Fibroblast of skin of left quadriceps (primary cell): ENCODE results near the gene LHFPL3.

ENCODE experiments used
- DNase-seq, 2 experiments: peaks; one replicate each; pipeline ENCODE4 v3.0.0-alpha.2; 2013; ENCODE audit warnings: low read depth in 2 of 2

The LHFPL3 gene

GRCh38 chr7:104843198-104843597, 514.8 kb downstream of the LHFPL3 start:
- DNase-seq, result no peak

GRCh38 chr7:104845557-104845956, 517.2 kb downstream of the LHFPL3 start:
- DNase-seq, result no peak

- DNase-seq, result no peak
Measured at GRCh38 chr7:104846731-104847130, 518.3 kb downstream of the LHFPL3 start.

- peak; percentile 11 to 21 for DNase-seq
Measured at GRCh38 chr7:104848138-104848990, 520.0 kb downstream of the LHFPL3 start.

DNA sequence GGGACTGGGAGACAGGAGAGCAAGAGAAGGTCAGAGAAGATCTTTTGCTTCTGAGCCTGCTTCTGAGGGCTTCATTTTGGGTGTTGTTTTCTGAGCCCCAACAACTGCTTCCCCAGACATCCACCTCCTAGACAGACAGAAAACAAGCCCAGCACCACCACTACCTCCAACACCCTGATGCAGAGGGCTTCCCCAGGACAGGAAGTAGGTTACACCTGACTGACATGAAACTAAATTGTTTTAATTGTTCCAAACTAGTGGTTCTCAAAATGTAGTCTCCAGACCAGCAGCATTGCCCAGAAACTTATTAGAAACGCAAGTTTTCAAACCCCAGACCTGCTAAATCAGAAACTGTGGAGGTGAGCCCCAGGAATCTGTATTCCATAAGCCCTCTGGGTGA, 522.0 kb downstream of the LHFPL3 start:
- DNase-seq, result no peak

GRCh38 chr7:104851268-104851667, 522.9 kb downstream of the LHFPL3 start:
- DNase-seq, result no peak

- DNase-seq, result no peak
Measured at GRCh38 chr7:104852386-104852785, 524.0 kb downstream of the LHFPL3 start.

DNA sequence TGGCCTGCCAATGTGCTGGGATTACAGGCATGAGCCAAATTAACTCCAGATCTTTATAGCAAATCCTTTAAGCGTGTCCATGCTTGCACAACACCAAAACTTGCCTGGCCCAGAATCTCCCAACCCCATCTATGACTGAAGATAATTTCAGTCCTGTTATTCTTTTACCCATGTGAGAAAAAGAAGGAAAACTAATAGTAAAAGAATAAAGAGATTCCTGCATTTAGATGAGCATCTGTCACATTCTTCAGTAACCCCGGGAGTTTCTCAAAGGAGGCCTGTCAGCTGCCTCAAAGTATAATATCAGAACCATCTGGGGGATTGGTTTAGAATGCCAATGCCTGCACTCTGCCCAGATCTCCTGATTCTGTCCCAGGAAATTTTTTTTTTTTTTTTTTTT, 527.5 kb downstream of the LHFPL3 start:
- no peak for DNase-seq

- no peak for DNase-seq
Measured at GRCh38 chr7:104857458-104858425, 529.3 kb downstream of the LHFPL3 start.

DNA sequence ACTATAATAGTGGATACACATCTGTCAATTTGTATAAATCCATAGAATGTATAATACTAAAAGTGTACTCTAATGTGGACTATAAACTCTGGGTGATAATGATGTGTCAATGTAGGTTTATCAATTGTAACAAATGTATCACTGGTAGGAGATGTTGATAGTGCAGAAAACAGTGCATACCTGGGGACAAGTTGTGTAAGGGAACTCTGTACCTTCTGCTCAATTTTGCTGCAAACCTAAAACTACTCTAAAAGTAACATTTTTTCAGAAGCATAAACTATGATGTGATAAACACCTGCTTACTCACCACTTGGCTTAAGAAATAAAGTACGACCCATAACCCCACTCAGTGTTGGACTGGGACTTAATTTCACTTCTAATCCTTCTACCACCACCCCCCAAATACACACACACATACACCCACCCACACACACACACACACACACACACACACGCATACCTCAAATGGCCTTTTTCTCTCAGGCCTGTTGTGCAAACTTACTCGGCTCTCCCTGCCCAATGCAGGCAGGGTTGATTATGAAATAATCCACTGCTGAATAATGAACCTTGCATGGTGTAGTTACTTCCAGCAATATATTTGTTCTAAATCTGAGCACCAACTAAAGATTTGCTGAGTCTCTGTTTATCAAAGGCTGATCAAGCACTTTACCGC, 531.5 kb downstream of the LHFPL3 start:
- no peak for DNase-seq

GRCh38 chr7:104861729-104862390, 533.5 kb downstream of the LHFPL3 start:
- DNase-seq, result no peak

DNA sequence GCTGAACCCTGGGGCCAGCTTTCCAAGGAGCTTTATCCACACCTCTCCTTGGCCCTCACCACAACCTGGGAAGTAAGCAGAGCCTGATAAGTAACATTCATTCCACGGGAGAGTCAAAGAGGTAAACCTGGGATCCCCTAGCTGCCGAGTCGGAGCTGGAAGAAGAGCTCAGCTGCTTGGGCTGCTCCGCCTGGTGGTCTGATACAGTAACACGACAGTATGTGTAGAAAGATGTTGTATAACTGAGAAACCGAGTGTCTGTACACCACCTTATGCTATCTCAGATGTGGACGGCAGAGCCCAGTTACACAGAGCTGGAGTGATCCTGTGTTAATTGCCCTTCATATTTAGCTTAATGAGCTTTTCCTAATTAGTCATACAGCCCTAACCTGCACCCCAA, 534.3 kb downstream of the LHFPL3 start:
- no peak for DNase-seq

GRCh38 chr7:104873401-104873800, 545.0 kb downstream of the LHFPL3 start:
- DNase-seq, result no peak

GRCh38 chr7:104878577-104878976, 550.2 kb downstream of the LHFPL3 start:
- no peak for DNase-seq

- DNase-seq, result no peak
Measured at GRCh38 chr7:104883248-104883717, 554.9 kb downstream of the LHFPL3 start.

DNA sequence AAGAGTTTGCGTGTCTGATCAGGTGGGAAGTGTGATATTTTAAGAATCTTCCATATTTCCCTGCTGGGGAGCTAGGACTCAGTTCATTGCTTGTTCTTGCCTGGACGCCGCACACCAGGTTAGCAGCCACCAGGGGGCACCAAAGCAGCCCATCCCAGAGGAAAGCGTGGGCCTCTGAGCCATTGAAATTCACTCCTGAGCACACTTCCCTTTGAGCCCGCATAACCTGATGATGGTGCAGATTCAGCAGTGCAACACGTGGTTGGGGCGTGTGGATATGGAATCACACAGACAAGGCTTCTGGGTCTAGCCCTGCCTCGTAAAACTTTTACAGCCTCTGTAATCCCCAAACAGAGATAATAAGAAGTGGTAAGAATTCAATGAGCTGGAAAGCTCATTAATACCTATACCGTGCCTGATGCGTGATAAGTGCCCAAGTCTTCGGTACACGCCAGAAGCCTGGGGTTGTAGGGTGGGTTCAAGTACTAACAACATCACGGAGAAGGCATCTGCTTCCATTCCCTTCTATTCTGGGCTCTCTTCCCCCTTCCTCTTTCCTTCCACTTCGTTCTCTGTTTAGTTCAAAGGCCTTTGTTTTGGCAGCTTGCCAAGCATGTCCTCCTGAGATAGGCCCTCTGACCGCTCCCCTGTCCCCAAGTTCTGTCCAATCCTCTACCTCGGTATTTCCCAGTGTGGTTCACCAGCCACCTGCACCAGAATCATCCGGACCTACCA, 555.5 kb downstream of the LHFPL3 start:
- peak; percentile 52 to 65 for DNase-seq

DNA sequence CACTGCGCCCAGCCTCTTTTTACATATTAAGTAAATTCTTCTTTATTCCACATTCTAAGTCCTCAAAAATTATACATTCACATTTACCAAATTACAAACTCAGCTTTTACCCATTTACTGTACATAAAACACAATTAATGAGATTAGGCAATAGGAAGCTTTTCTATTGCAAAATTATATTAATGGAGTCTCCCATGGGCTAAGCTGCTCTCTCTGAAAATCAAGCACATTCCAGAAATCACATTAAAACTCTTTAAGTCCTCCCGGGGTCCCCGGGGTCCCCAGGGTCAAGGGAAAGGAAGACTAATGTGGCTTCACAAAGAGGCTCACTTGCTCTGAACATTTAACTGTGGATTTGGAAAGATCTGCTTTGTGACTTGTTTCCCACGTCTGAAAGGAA, 558.2 kb downstream of the LHFPL3 start:
- no peak for DNase-seq

GRCh38 chr7:104890216-104890615, 561.8 kb downstream of the LHFPL3 start:
- DNase-seq, result no peak

GRCh38 chr7:104891949-104892348, 563.5 kb downstream of the LHFPL3 start:
- no peak for DNase-seq

DNA sequence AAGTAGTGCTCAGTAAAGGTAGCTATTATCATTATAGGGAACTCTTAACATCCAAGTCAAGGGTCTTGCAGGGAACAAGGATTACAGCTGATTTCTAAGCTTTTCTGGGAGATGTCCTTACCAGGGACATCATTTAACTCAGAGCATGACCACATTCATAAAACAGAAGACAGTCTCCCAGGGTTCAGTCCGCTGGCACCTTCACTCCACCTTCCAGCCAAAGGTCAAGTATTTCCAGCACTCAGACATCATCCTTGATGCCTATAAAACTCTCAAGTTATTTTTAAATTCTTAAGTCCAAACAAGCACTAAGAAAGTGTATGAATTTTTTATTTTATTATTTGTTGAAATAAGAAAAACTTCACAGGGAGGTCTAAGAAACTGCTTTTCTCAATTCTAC, 565.9 kb downstream of the LHFPL3 start:
- DNase-seq, result no peak
